CD4-positive, alpha-beta T cell treated with Interleukin-15 for 4 hours (primary cell): ENCODE data around the gene ATP10B.
"Not testable (repeated sequence)": the region's sequence is repeated elsewhere in the genome, so short reads cannot be mapped to it uniquely, and the experiment has no call there.

ENCODE experiments used
- DNase-seq: peaks from one replicate; pipeline ENCODE4 v3.0.0-alpha.2; 2020; ENCODE audit warnings: low spot score

Gene ATP10B

GRCh38 chr5:160852049-160852448 is at the start of gene ATP10B:
Gene ATP10B (minus strand): TSS chr5:160852211. CDS start chr5:160688074, 164,137 bp downstream.
- no peak for DNase-seq

GRCh38 chr5:160901656-160902055 is 49.6 kb upstream of the ATP10B start:
- no peak for DNase-seq

GRCh38 chr5:160899735-160900134 is 47.7 kb upstream of the ATP10B start:
- DNase-seq: no peak

GRCh38 chr5:160893180-160893964 is 41.4 kb upstream of the ATP10B start:
- not testable (repeated sequence) for DNase-seq

GRCh38 chr5:160887780-160888179 is 35.8 kb upstream of the ATP10B start:
- no peak for DNase-seq

- DNase-seq: not testable (repeated sequence)
These were observed 21.7 kb upstream of the ATP10B start for GRCh38 chr5:160873560-160874200.

GRCh38 chr5:160869989-160870521 is 18.0 kb upstream of the ATP10B start:
- no peak for DNase-seq

GRCh38 chr5:160867976-160868375 is 16.0 kb upstream of the ATP10B start:
- DNase-seq: no peak

GRCh38 chr5:160851451-160851850 is 560 bp downstream of the ATP10B start:
- no peak for DNase-seq

- DNase-seq: no peak
These were observed 1.6 kb downstream of the ATP10B start for GRCh38 chr5:160850421-160850820.

GRCh38 chr5:160847526-160848085 is 4.4 kb downstream of the ATP10B start:
- DNase-seq: no peak

- DNase-seq: no peak
These were observed 5.4 kb downstream of the ATP10B start for GRCh38 chr5:160846642-160847041.

- no peak for DNase-seq
These were observed 7.8 kb downstream of the ATP10B start for GRCh38 chr5:160844177-160844576.

- no peak for DNase-seq
These were observed 8.8 kb downstream of the ATP10B start for GRCh38 chr5:160843240-160843639.

- no peak for DNase-seq
These were observed 14.0 kb downstream of the ATP10B start for GRCh38 chr5:160837749-160838593.

GRCh38 chr5:160837211-160837610 is 14.8 kb downstream of the ATP10B start:
- no peak for DNase-seq

- DNase-seq: no peak
These were observed 16.0 kb downstream of the ATP10B start for GRCh38 chr5:160835818-160836528.

- no peak for DNase-seq
These were observed 16.6 kb downstream of the ATP10B start for GRCh38 chr5:160835376-160835775.

- DNase-seq: no peak
These were observed 18.2 kb downstream of the ATP10B start for GRCh38 chr5:160833806-160834205.

GRCh38 chr5:160831801-160832200 is 20.2 kb downstream of the ATP10B start:
- no peak for DNase-seq

GRCh38 chr5:160824301-160825001 is 27.6 kb downstream of the ATP10B start:
- DNase-seq: no peak
